Activated gamma-delta T cell (primary cell): ENCODE measurements around the gene GATAD2A.
"Not testable (repeated sequence)": the region's sequence is repeated elsewhere in the genome, so short reads cannot be mapped to it uniquely, and the experiment has no call there.

ENCODE experiments used
- DNase-seq: peaks from one replicate; lab custom pipeline; 2025; lab: John Stamatoyannopoulos, UW

The GATAD2A gene

DNA sequence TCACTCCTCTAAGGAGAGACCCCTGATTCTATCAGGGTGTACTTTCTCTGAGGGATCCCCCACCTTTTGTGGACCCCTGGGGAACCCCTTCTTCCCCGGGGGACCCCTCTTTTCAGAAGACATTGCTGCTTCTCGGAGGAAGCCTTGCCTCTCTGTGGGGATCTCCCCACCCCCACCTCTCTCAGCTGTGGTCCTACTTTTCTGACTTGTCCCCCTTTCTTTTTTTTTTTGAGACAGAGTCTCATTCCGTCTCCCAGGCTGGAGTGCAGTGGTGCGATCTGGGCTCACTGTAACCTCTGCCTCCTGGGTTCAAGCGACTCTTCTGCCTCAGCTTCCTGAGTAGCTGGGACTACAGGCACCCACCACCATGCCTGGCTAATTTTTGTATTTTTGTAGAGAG is 18.4 kb upstream of the GATAD2A start:
- DNase-seq = no peak

DNA sequence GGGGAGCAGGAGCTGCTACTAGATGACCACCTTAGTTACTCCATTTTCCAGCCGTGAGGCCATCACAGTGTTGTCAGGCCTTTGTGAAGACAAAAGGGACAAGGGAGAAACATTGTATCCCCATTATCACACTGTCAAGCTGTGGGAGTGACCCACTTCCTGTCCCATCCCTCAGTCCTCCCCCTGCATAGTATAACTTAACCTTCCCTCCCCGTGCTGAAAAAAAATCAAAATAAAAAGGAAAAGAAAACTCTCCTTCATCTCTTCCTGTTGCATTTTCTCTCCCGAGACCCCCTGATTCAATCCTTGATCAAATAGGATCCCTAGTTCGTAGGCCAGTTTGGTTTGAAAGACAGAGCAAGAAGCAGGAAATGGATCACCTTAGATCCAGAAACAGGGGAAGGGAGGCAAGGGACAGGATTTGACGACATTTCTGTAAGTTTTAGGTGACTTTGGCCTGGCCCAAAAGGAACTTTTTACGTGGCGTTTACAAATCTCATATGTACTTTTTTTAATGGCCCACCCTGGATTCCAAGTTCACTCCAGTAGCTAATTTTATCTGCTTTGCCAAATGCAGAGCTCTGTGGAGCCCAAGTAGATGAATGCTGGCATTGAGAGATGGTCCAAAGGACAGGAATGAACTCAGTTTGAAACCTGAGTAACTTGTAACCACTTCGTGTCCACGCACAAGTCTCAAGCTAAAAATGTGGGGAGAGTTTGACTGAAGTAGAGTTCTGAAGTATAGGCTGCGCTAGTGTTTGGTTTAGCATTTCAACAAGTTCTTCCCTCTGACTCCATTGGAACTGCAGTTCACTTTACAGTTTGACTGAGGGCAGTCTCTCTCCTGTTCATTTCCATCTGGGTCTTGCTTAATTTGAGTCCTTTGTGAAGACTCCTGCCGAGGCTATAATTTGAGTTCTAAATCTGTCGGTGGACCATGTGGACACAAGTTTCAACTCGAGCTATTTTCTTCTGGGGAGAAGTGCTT is 16.6 kb upstream of the GATAD2A start:
- DNase-seq = no peak

DNA sequence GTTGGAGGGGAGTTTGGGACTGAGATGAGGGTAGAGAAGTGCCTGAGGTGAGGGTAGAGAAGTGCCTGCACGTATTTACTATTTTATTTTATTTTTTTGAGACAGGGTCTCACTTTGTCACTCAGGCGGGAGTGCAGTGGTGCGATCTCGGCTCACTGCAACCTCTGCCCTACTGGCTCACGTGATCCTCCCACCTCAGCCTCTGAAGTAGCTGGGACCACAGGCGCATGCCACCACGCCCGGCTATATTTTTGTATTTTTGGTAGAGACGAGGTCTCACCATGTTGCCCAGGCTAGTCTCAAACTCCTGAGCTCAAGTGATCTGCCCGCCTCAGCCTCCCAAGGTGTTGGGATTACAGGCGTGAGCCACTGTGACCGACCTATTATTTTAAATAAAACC is 15.8 kb upstream of the GATAD2A start:
- not testable (repeated sequence) for DNase-seq

DNA sequence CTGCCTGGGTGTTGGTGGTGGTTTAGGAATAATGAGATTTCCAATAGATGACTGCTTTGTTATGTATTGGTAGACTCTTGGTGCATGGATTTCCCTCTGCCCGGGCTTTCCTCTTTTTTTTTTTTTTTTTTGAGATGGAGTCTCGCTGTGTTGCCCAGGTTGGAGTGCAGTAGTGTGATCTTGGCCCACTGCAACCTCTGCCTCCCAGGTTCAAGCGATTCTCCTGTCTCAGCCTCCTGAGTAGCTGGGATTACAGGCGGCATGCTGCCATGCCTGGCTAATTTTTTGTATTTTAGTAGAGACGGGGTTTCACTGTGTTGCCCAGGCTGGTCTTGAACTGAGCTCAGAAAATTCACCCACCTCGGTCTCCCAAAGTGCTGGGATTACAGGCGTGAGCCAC is 11.1 kb upstream of the GATAD2A start:
- not testable (repeated sequence) for DNase-seq

DNA sequence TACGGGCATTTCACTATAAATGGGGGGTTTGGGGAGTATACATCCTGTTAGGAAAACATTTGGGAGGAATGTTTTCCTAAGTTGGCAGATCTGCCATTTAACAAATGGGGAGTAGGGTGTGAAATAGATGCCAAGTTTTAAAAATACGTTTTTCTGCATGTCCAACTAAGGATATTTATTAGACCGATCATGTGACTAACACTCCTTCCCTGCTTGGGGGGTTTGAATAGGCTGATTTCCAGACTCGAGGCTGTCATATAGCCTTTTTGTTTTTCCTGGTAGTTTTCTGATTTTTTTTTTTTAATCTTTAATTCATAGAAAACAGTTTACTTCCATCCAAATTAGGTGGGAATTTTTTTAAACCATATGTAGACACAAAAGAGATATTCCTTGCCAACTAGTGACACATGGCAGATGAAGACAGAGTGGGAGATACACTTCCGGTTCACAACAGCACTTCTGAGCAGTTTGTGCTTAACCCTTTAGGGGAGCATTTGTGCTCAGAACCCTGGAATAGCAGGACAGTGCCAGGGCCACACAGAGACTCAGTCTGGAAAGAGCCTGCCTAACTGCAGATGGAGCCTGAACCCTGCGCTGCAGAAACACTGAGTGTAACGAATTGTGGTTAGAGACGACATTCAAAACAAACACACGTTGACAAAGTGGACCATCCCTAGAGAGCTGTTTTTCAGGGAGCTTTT is 5.6 kb upstream of the GATAD2A start:
- DNase-seq = no peak

DNA sequence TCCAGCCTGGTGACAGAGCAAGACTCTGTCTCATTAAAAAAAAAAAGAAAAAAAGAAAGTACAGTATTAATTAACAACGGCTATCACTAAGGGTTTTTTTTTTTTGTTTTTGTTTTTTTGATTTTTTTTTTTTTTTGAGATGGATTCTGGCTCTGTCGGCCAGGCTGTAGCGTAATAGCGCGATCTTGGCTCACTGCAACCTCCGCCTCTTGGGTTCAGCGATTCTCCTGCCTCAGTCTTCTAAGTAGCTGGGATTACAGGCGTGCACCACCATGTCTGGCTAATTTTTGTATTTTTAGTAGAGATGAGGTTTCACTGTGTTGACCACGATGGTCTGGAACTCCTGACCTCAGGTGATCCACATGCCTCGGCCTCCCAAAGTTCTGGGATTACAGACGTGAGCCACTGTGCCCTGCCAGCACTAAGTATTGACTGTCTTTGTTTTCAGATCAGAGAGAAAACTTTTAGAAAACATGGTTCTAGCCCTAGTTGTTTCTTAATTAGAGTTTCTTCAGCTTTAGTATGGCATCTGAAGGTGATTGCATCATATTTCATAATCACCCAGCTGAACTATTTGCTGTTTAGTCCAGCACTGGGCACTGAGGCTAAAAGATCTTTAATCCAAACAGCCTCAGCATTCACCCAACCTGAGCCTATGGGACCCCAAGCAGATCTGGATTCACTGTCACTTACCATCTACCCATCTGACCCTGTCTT is 2.7 kb upstream of the GATAD2A start:
- no peak for DNase-seq

DNA sequence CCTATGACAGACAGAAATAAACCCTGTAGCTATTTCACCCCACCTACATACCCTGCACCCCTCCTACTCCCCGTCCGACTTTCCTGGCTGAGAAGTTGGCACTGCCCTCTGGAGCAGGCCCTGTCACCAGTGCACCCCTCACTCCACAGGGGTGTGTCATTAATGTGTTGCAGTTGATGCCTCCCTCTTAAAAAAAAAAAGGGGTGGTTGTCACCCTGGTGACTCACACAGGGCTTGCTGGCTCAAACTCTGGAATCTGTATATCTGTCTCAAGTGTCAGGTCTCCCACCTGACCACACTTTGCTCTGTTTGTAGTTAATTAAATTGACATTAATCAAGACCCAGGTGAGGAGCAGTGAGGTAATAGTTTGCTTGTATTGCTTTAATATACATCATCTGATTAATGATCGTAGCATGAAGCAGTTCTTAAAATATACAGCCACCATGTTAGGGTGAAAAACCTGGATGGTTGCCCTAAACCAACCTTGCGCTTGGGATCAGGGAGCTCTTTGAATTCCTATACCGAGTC is 2.0 kb upstream of the GATAD2A start:
- no peak for DNase-seq

DNA sequence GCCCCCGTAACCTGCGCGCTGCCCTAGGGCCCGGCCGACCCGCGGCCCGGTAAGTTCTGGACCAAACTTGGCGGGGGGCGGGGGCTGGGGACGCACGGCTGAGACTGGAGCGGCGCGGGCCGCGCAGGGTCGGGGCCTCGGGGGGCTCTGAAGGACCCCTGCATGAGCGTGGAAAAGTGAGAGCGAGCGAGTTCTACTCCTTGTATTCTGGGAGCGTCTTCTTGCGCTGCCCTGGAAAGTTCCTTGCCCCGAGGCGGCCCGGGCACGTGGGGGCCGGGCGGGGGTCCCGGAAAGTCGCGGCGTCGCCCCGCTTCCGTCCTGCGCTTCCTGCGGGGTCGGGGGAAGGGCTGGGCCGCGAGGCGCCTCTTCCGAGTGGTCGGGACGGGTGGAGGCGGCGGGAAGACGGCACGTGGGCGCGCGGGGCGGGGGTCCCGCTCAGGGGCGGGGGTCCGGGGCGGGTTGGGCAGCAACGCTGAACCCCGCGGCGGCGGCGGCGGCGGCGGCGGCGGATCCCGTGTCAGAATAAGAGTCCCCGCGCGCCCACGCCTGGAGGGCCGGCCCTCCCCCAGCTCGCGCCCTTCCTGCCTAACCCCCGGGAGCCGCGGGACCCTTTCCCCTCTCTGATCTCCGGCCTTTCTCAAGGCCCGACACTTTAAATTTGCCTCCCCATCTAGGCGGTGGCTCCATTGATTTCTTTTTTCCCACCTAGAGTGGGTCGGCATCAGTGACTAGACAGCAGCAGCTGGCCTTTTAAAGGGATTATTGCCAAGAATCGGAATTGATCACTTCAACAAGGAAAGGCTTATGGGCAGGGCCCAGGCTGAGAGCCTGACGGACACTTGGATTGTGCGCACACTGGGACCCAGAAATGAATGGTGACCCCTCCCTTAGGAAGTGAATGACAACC is 749 bp downstream of the GATAD2A start:
- DNase-seq = peak; percentile 52

DNA sequence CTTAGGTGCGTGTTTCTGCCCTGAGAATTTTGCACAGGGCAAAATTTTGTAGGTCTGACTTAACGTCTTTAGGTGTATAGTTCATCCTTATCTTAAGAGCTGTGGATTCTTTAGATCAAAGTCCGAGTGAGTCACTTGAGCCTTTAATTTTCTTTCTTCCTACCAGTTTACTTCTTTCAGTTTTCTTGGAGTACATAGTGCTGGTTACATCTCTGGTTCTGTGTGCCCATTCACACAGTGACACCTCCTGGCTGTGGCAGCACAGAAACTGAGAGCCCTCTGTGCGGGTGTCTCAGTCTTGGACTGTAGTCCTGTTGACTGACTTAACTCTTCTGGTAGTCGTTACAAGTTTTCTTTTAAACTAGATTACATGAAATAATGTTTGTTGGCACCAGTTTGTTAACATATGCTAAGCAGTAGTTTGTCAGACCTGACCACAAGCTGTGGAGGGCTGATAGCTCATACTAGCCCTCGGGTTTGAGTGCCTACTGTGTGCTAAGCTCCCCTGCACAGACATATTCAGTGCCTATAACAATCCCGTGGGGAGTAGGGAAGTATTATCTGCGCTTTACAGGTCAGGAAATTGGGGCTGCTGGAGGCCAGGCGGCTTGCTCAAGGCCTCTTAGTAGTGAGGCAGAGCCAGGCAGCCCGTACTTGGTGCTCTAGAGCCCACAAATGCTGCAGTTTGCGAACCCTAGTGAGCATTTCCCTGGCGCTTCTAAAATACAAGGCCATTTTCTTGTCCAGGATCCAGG is 1.6 kb downstream of the GATAD2A start:
- no peak for DNase-seq

DNA sequence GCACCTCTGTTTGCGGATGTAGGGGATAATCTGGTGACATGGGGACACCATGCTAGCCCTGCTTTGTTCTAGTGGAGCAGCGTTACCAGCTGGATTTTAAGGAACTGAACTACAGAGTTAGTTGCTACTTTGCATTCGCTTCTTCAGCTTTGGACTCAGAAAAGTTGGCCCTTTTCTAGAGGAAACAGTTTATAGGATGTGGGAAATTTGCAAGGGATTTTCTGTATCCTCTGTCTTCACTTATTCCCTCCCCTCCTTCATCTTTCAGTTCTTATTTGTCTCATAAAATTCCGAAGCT is 2.1 kb downstream of the GATAD2A start:
- DNase-seq = no peak

DNA sequence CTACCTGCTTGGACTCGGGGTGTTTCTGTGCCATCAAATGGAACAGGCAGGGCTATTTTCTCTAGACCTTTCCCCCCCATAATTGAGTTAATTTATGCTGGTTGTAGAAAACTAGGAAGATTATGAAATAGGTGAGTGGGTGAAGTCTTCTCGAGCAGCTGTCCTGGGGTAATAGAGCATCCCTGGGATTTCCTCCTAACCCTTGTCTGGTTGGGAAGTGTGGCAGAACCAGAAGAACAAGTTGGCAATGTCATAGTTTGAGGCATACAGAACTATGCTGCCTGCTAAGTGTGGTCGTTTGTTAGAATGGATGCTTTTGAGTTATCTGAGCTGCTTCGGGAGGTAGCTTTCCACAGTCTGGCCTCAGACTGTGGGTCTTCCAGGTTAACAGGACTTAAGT is 3.7 kb downstream of the GATAD2A start:
- no peak for DNase-seq

DNA sequence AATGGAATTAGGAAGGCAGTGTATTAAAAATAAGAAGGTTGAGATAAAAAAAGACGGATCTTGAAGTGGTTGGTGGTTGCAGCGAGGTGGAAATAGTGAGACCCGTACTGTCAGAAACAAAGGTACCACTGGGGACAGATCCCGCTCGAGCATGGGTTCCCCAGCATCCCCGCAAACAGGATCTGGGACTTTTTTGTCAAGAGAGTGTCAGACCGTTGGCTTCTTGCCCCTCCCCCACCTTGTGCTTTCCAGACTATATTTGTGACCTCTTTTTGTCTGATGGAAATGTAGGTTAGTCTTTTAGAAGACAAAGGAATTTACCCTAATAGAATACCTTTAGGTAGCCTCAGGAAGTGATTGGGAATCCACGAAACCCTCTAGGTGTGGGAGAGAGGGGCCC is 4.2 kb downstream of the GATAD2A start:
- DNase-seq = no peak

DNA sequence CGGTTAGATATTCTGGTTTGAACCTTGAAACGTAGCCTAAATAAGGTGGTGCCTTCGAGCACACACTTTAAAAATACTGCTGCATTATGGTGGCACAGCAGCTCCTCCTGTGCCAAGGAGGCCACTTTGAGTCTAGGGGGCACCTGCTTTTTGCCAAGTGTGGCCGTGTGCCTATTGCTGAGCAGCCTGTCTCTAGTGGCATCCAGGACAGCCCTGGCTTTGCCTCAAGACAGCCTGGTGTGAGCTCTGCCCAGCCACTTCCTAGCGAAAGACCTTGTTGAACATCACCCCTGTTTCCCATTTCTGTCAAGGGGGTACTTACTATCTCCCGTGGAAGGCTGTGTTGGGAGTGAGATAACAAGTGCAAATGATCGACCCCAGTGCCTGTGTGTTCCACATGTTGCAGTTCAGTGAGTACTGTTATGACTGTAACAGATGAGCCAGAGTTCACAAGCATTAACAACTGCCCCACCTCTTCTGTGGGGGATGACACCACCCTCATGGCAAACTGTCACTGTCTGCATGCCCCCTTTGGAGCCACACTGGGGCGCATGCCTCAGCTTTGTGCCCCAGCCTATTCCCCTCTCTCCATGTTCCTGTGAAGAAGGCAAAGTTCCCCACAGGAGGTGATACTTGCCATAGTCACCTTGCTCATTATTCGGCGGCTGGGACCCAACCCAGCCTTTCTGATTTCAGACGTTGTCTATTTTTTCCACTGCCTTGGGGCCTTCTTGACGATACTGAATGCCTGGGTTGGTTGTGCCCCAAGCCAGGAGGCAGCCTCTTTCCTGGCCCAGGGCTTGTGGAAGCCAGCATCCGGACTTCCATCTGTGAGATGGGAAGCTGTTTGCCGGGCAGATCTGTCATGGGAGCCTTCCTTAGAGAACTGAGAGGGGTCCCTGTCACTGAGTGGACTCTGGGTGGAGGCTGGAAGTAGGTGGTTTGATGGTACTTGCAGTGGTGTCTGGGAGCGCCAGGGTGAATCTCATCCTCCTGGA is 5.4 kb downstream of the GATAD2A start:
- no peak for DNase-seq

DNA sequence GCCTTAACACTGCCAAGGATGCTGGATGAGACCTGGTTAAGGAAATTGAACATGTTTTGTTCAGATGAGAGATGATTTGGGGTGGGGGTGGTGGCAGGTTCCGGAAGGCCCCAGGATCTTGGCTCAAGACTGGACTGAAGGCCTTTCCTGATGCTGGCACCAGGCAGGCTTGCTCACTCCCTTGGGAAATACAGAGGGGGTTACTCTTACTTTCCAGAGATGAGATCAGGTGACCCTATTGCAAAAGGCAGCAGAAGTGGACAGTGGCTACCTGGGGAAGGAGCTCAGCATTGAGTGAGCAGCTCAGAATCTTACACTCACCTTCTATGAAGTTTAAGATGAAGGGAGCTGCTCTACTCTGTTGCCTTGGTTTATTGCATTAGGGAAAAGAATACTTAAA is 10.8 kb downstream of the GATAD2A start:
- no peak for DNase-seq

DNA sequence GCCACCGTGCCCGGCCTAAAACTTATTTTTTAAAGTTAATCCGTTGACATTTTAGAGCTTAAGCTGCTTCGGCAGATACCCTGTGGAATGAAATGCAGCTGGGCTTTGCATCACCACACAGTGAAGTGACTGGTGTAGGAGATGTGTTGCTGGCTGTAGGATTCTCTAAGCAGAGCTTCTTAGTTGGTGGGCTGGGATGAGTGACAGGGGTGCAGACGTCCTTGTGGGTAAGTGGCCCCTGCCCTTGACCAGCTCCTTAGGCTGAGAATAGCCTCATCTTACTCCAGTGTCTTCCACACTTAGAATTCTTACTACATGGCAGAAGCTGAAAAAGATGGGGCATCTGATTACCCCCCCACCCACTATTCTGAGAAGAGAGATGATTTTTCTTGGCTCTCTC is 11.6 kb downstream of the GATAD2A start:
- no peak for DNase-seq

DNA sequence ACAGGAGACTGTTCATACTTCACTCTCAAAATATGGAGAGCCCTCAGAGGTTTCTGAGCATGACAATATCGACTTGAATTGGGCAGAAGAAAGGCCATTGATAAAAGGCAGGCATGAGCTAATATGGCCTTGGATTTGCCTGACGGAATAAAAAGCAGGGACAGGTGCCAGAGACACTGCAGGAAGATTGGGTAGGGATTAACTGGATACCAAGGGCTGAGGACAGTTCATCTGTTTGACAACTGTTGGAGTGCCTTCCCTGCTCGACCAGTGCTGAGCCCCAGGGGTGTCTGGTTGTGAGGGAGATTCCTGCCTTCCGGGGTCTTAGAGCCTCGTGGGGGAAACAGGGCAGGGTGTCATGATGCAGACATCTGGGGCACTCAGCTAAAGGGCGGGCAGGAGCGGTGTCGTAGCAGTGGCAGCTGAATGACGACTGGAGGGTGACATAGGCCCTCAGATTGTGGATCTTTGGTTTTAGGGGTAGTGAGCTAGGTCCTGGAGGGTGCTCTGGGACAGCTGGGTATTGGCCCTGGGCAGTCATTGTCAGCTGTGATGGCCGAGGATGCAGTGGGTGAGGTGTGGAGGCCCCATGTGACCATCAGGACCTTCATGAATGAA is 12.3 kb downstream of the GATAD2A start:
- no peak for DNase-seq

DNA sequence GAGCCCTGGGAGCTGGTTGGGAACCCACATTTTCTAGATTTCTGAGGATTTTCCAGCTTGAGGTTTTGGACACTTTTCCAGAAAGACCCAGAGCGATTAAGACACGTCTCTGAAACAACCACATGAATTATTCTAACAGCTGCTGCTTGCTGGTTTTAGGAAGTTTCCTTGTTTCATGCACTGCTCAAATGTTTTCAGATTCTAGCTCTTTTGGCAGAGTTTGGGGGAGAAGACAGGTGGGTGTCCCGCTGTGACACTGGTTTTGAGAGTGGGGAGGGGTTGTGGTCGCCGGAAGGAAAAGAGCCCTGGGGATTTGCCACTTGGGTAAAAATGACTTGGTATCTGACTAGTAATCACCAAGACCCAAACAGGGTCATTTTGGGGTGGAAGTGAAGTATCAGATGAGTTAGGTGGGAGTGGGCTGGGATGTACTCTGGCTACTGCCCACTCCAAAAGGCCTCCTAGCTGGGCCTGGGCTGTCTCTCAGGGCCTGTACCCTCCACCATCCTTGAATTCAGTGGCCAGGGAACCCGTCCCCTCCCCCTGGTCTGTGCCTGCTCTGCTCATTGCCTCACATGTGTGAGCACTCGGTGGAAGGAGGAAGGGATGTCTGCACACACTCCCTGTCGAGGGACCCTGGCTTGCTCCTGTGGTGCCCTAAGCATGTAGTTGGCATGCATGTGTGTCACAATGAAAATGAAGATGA is 13.2 kb downstream of the GATAD2A start:
- DNase-seq = no peak

DNA sequence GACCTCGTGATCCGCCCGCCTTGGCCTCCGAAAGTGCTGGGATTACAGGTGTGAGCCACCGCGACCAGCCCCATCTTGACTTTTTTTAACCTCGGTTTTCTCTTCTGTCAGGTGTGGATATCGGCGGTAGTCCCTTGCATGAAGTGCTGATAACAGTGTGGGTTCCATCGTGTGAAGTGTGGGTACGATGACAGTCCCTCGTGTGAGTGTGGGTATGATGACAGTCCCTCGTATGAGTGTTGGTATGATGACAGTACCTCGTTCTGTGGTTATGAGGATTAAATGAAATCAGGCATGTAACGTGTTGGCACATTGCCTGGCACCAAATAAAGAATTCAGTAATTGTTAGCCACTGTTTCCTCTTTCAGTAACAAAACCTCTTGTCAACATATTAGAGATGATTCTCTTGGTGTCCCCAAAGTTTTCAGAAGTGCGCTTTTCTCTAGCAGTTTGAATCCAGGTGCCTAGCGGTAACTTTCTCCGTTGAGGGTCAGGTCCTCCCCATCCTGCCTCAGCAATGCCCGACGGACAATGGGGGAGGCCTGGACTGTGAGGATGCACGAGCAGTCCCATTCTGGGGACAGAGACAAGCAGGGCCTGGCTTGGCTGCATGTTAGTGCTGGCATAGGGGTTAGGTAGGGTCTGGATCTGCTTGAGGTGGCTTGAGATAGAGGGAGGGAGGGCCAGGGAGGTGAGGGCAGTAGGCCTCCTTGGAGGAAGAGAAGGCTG is 15.3 kb downstream of the GATAD2A start:
- DNase-seq = peak; percentile 18
